K562 (cell line): Measurements from ENCODE around the gene PPIL6. TPM values are rescaled to one million over a fixed set of nuclear protein-coding genes. Genes with fewer than 3 reads are reported as not detected.

Experiments
- ATAC-seq: fragments of 200-7000 bp; cut with Tn5 transposase; 3 replicates; pipeline ENCODE4 v1.9.1; 2020; ENCODE audit warnings: moderate library complexity
- BruUV-seq: library from RNA; stranded (reverse); fragments of 400-500 nt; replicated peaks from 2 replicates; lab custom pipeline; 2021; lab: Mats Ljungman, UMichigan
- CTCF ChIA-PET: fragments of 300-600 bp; formaldehyde crosslinking; extraction: SDS; loops from one replicate; lab custom pipeline; 2021; ENCODE audit warnings: low intra/inter-chr PET ratio; lab: Yijun Ruan, JAX
- POLR2A ChIA-PET: fragments of 300-600, 350-650 bp; sonication (Branson Sonifier 250); formaldehyde crosslinking; extraction: SDS; loops from one replicate; lab custom pipeline; 2021; ENCODE audit warnings: antibody characterized with exemption, inconsistent platforms; lab: Yijun Ruan, JAX
- DNase-seq, 4 experiments: peaks; one replicate each; pipeline versions ENCODE4 v3.0.0 to v3.0.0-alpha.2; 2011 to 2018; ENCODE audit warnings: low spot score in 3 of 4, mixed read lengths in 3 of 4; ENCODE audit errors: extremely low read depth in 1 of 4
- FAIRE-seq: peaks from 2 replicates; lab custom pipeline; 2011; peaks lifted over from hg19 to GRCh38; lab: Jason Lieb, UNC
- H2AFZ ChIP-seq: 2 replicates; pipeline ENCODE4 v1.6.0; 2011; ENCODE audit warnings: low read depth, low read length, control low read depth, inconsistent platforms
- H3K27ac ChIP-seq: fragments of 200-600 bp; 3 replicates; pipeline ENCODE4 v1.8.0; 2011; ENCODE audit warnings: low read depth, mild to moderate bottlenecking, control low read depth, inconsistent platforms, low read length, moderate library complexity, mixed read lengths; ENCODE audit errors: extremely low read depth
- H3K27me3 ChIP-seq, 2 experiments: fragments of 300-600 bp in 1 of 2; 2 replicates in 1 of 2; 3 replicates in 1 of 2; pipeline versions ENCODE4 v1.6.0 to v1.8.0; 2011; ENCODE audit warnings: inconsistent platforms in 2 of 2, low read length in 2 of 2, mild to moderate bottlenecking in 1 of 2, mixed read lengths in 1 of 2, moderate library complexity in 1 of 2; ENCODE audit not compliant: control insufficient read depth in 2 of 2, insufficient read depth in 2 of 2
- H3K36me3 ChIP-seq: fragments of 300-600 bp; 3 replicates; pipeline ENCODE4 v1.8.0; 2011; ENCODE audit warnings: mild to moderate bottlenecking, low read length, inconsistent platforms; ENCODE audit not compliant: control insufficient read depth, insufficient read depth
- H3K4me1 ChIP-seq, 2 experiments: fragments of 200-600 bp in 1 of 2; replicated peaks in 1 of 2; 2 replicates in 1 of 2; 3 replicates in 1 of 2; pipeline versions ENCODE4 v1.5.1 to v1.8.0; 2011; ENCODE audit warnings: inconsistent platforms in 2 of 2, low read length in 2 of 2, mild to moderate bottlenecking in 1 of 2, mixed read lengths in 1 of 2, moderate library complexity in 1 of 2; ENCODE audit not compliant: control insufficient read depth in 2 of 2, insufficient read depth in 2 of 2
- H3K4me2 ChIP-seq: 2 replicates; pipeline ENCODE4 v1.6.1; 2011; ENCODE audit warnings: low read length, control low read depth, inconsistent platforms, mixed read lengths; ENCODE audit not compliant: insufficient read depth
- H3K4me3 ChIP-seq: fragments of 200-600 bp; sonication (generic), shearing (Covaris generic); 2 replicates; pipeline ENCODE4 v1.5.1; 2016; ENCODE audit warnings: control low read depth, inconsistent platforms
- H3K79me2 ChIP-seq: fragments of 200-600 bp; 3 replicates; pipeline ENCODE4 v1.8.0; 2011; ENCODE audit warnings: low read length, inconsistent platforms; ENCODE audit not compliant: control insufficient read depth, insufficient read depth
- H3K9ac ChIP-seq, 2 experiments: 2 replicates each; pipeline versions ENCODE4 v1.6.0 to v1.6.1; 2011; ENCODE audit warnings: low read depth in 2 of 2, low read length in 2 of 2, control low read depth in 1 of 2, inconsistent platforms in 1 of 2, mild to moderate bottlenecking in 1 of 2, mixed read lengths in 1 of 2; ENCODE audit not compliant: insufficient read depth in 1 of 2
- H3K9me1 ChIP-seq: one replicate; pipeline ENCODE4 v1.6.0; 2011; ENCODE audit warnings: inconsistent platforms, mild to moderate bottlenecking, low read length, moderate library complexity; ENCODE audit not compliant: control insufficient read depth, insufficient read depth
- H3K9me3 ChIP-seq: replicated peaks from 2 replicates; pipeline ENCODE4 v1.5.1; 2011; ENCODE audit warnings: low read depth, low read length, inconsistent platforms; ENCODE audit not compliant: control insufficient read depth, insufficient read depth
- H4K20me1 ChIP-seq: replicated peaks from 2 replicates; pipeline ENCODE4 v1.6.1; 2011; ENCODE audit warnings: low read length, inconsistent platforms, mixed read lengths; ENCODE audit not compliant: control insufficient read depth, insufficient read depth
- NKRF ChIP-seq: fragments of 450-650 bp; IDR thresholded peaks from 2 replicates; pipeline ENCODE4 v1.6.1; 2016; ENCODE audit warnings: borderline replicate concordance
- PURB ChIP-seq: sonication (generic); formaldehyde crosslinking; IDR thresholded peaks from 2 replicates; pipeline ENCODE4 v1.9.0; 2021; ENCODE audit warnings: low read depth, mild to moderate bottlenecking, missing genetic modification reagents
- SMARCA5 ChIP-seq: fragments of 450-650 bp; IDR thresholded peaks from 2 replicates; pipeline ENCODE4 v1.6.1; 2016
- STAT6 ChIP-seq: sonication (generic); formaldehyde crosslinking; IDR thresholded peaks from 2 replicates; pipeline ENCODE4 v1.8.1; 2023; ENCODE audit warnings: mild to moderate bottlenecking, missing genetic modification reagents
- ZNF311 ChIP-seq: fragments of 250-450 bp; sonication (Bioruptor Pico); IDR thresholded peaks from 2 replicates; pipeline ENCODE4 v1.4.0; 2020; ENCODE audit warnings: mild to moderate bottlenecking, moderate library complexity
- ZNF316 ChIP-seq: fragments of 450-650 bp; IDR thresholded peaks from 2 replicates; pipeline ENCODE4 v1.6.1; 2016
- ZNF780A ChIP-seq: fragments of 250-450 bp; sonication (Bioruptor Pico); IDR thresholded peaks from 2 replicates; pipeline ENCODE4 v1.5.0; 2021; ENCODE audit warnings: mild to moderate bottlenecking
- WGBS: fragments of 100-300 bp; shearing (Covaris generic); methylation state at CpG from one replicate; pipeline ENCODE4 v1.1.6; 2016; ENCODE audit warnings: low coverage, mixed read lengths; ENCODE audit not compliant: insufficient coverage; ENCODE audit errors: missing lambda C conversion rate; 5-methylcytosine and 5-hydroxymethylcytosine counted together
- in situ Hi-C: fragments of 300-500 bp; cut with MboI; formaldehyde crosslinking; loops from 4 replicates; pipeline ENCODE4 v1.15.0; 2018; ENCODE audit warnings: inconsistent platforms, mixed read lengths
- intact Hi-C: fragments of 100-400 bp; cut with micrococcal nuclease; formaldehyde crosslinking; loops from 2 replicates; pipeline ENCODE4 v1.14.2; 2022
- polyA plus RNA-seq, 8 experiments: library from polyadenylated mRNA; depleted of rRNA in 4 of 8; stranded (reverse) in 5 of 8; unstranded in 3 of 8; fragments of >200 nt; fragmentation: Nextera tagmentation in 2 of 8; fragmentation: Illumina TruSeq in 1 of 8; extraction: Ambion mirVana in 2 of 8; extraction: Trizol in 1 of 8; gene quantifications; 2 replicates each; pipeline versions ENCODE4 v1.2.1 to v1.2.3, GENCODE V29; 2011 to 2014; ENCODE audit warnings: inconsistent platforms in 1 of 8, missing spikeins in 1 of 8
- total RNA-seq, 7 experiments: library from RNA; depleted of rRNA in 6 of 7; stranded (reverse); fragments of >200 nt in 6 of 7; fragmentation: Illumina TruSeq in 2 of 7; extraction: Trizol in 2 of 7; gene quantifications; 2 replicates each; pipeline versions ENCODE4 v1.2.1 to v1.2.3, GENCODE V29; 2011 to 2021; ENCODE audit warnings: low replicate concordance in 1 of 7

PPIL6 gene
- total and polyA plus RNA-seq, 9 of the 15 experiments (the other 6 are each of a cell fraction or from before 2014, with no cell fraction given), result 0.03 to 0.98 (median 0.41) TPM; not detected in 1

GRCh38 chr6:109424946-109425345, 15.5 kb downstream of the PPIL6 start:
- Histone ChIP-seq H3K9me1 (no peaks in the 10 kb centered on the region), H3K27ac (no peak overlapping the region), H3K4me3 (no peak overlapping the region), H3K27me3 (no peaks in the 10 kb centered on the region), H3K9me3 (no peaks in the 10 kb centered on the region), H3K36me3 (no peaks in the 10 kb centered on the region)
- in situ Hi-C loops, result no loop called here
- no TSS peak for BruUV-seq
- no peak for ATAC-seq
- TF ChIP-seq NKRF, result no peak
- TF ChIP-seq ZNF316, result no peak
- TF ChIP-seq ZNF780A, result no peak
- no peak for TF ChIP-seq SMARCA5
- no peak for TF ChIP-seq STAT6 (CRISPR knock-in tag)
- no peak for TF ChIP-seq ZNF311
- TF ChIP-seq PURB (CRISPR knock-in tag), result no peak
- TF ChIP-seq, all 486 proteins: peak for 0
- DNase-seq (no peak), FAIRE-seq (no peak)
- intact Hi-C loops, result no loop called here
- peaks cover 4 to 5% of the 10 kb centered on the region in 2 experiments; a peak in 3 of 5 replicates for H3K4me1 ChIP-seq
- H2AFZ ChIP-seq, result peak overlapping the region; percentile 87
- no peak overlapping the region; the same call in 1 of the 2 replicates for H3K4me2 ChIP-seq
- 17% methylated on average over 2 of the region's 2 CpGs for WGBS
- ChIA-PET POLR2A (no interaction called here), CTCF (no interaction called here)
- no peak overlapping the region for H3K9ac ChIP-seq
- H3K79me2 ChIP-seq, result no peaks in the 10 kb centered on the region
- no peaks in the 10 kb centered on the region for H4K20me1 ChIP-seq
